GM04504 (cell line): ENCODE data around the gene HLA-DPB1.
"Not testable (repeated sequence)": the region's sequence is repeated elsewhere in the genome, so short reads cannot be mapped to it uniquely, and the experiment has no call there.

ENCODE experiments used
- DNase-seq: peaks from one replicate; pipeline ENCODE4 v3.0.0-alpha.2; 2012; ENCODE audit warnings: low read depth

The HLA-DPB1 gene

DNA sequence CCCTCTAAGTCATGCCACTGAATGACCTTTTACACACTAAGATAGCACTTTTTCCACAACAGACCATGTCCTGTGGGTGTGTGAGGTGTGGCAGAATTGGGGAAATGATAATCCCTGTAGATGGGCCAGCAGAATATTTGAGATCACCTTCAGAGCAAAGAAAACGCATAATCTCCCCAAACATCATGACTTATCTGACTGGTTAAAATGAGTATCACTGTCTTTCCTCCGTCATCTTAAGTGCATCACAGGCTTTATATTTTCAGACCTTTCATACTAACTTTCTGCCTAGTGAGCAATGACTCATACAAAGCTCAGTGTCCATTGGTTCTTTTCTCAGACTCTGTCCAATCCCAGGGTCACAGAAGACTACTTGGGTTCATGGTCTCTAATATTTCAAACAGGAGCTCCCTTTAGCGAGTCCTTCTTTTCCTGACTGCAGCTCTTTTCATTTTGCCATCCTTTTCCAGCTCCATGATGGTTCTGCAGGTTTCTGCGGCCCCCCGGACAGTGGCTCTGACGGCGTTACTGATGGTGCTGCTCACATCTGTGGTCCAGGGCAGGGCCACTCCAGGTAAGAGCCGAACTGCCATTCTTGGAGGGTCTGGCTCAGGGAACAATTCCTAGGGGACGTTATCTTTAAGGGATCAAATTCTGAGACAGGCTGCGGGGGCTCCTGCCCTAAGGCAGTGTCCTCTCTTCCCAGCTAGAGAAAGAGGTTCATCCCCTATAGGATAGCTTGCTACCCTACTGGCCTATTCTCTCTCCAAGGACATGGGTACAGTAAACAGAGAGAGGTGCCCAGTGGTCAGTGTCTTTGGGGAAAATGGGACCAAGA lies at the start of gene HLA-DPB1:
Gene HLA-DPB1, plus strand, starts transcription at position 423 of the 838 bp plus-strand sequence. Its CDS starts 52 bp downstream, at position 475.
- no peak for DNase-seq

- no peak for DNase-seq
Measured at GRCh38 chr6:33028220-33028849, 47.5 kb upstream of the HLA-DPB1 start.

- DNase-seq: no peak
Measured at GRCh38 chr6:33029328-33030184, 46.2 kb upstream of the HLA-DPB1 start.

GRCh38 chr6:33030245-33030644 lies 45.5 kb upstream of the HLA-DPB1 start:
- DNase-seq: no peak

GRCh38 chr6:33034554-33034953 lies 41.2 kb upstream of the HLA-DPB1 start:
- no peak for DNase-seq

DNA sequence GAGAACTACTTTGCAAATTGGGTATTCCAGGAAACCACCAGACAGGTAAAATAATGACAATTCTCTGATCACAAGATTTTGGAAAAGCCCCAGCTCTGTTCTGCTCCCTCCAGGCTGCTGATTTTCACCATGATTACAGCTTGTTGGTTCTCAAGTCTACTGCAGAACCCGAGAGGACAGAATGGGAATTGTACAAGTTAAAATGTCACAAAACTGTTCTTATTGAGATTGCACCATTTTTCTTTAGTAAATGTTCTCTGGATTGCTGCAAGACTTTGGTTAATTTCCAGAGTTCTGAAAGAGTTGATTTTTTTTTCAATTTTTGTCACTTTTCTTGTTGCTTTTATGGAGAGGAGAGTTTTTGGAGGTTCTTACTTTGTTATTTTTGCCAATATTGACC lies 39.3 kb upstream of the HLA-DPB1 start:
- DNase-seq: no peak

DNA sequence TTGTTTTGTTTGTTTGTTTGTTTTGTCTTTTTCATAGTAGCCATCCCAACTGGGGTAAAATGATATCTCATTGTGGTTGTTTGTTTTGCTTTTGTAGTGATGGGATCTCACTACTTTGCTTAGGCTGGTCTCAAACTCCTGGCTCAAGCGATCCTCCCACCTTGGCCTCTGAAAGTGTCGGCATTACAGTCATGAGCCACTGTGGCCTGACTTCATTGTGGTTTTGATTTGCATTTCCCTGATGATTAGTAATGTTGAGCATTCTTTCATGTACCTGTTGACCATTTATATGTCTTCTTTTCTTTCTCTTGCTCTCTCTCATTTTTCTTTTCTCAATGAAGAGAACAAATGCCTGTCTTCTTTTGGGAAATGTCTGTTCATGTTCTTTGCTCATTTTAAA lies 35.6 kb upstream of the HLA-DPB1 start:
- no peak for DNase-seq

DNA sequence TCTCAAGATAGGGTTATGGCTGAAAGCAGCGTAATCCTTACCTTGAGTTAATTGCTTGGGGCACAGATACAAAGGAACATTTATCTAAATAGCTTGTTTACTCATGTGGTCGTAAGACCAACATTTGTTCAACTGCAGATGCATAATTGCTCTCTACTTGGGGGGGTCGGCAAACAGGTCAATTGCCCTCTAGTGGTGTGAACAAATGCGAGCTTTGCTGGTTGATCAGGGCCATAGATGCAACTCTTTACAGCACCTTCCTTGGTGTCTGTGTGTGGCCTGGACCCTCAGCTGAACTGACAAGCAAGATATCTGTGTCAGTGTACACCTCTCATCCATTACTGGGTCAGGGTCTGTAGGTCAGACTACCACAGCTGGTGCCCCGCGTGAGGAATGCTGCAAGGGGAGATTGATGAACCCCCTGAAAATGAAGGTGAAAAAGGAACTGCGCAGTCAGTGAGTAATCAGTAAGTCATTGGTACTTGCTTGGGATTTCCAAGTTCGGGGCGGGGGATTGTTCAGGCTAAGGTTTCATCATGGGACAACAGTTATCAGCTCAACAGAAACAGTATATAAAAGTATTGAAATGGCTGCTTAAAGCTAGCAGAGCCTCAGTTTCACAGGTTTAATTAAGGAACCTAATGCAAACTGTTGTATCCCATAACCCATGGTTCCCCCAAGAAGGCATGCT lies 26.3 kb upstream of the HLA-DPB1 start:
- DNase-seq: no peak

DNA sequence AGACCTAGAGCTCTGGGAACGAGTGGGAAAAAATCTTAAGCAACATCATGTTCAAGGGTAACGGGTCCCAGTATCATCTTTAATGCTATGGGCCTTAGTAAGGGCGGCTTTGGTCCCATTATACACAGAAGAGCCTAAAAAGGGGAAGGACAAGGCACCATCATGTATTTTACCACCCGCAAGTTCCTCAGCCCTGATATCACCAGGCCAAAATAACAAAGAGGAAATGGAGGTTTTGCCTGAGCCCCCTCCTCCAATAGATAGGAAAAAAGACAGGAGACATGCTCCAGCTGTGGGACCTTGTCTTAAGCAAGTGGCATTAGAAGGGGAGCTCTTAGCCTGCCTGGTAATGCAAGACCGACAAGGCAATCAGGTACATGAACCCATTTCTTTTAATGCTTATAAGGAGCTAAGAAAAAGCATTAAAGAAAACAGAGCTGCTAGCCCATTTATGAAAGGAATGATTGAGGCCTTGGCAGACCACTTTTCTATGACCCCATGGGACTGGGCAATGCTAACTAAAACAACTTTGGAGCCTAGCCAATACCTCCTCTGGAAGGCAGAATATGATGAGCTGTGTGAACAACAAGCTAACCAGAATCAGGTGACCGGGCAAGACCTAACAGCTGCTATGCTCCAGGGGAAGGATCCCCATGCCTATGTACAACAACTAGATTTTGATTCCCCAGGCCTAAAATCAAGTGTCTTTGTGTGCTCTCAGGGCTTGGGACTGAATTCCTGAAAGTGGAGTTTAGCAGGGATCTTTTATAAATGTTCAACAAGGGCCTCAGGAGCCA lies 25.6 kb upstream of the HLA-DPB1 start:
- no peak for DNase-seq

GRCh38 chr6:33052627-33053026 lies 23.2 kb upstream of the HLA-DPB1 start:
- DNase-seq: no peak

- DNase-seq: no peak
Measured at GRCh38 chr6:33053230-33053629, 22.6 kb upstream of the HLA-DPB1 start.

DNA sequence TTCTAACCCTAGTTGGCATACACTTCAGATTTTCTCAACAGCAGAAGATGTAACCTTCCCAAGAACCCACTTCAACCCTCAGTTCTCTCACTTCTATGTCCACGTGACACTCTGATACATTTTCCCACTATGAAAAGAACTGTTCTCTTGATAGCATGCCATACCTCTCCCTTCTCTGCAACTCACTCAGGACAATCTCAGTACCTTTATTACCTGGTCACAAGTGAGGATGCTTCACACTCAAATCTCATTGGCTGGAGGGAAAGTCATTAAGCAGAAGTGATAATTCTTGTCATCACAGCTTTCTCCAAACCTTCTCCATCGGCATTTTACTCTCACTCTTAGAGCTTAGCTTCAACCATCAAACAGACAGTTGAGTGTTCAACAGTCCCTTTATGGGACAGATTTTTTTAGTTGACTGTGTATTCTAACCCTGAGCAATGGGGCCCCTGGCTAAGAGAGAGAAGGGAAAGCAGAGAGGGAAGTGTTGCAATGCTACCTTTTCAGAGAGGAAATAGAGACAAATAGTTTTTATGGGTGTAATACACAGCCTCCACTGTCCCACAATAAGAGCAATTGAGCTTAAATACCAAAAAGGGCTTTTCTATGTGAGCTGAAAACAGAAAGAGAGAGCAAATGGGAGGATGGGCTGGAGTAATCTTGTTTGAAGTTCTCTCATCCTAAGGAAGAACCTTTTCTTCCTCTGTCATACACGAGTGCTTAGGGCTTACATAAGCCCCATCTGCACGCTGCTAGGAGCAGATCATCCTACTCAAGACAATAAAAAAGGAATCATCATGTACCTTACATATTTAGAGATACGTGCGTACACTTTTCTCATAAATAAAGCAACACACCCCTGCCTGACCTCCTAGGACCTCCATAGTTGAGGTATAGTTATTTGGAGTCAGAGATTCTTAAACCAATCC lies 18.3 kb upstream of the HLA-DPB1 start:
- DNase-seq: no peak

- no peak for DNase-seq
Measured at GRCh38 chr6:33061987-33062386, 13.8 kb upstream of the HLA-DPB1 start.

GRCh38 chr6:33063435-33063834 lies 12.4 kb upstream of the HLA-DPB1 start:
- DNase-seq: not testable (repeated sequence)

- no peak for DNase-seq
Measured at GRCh38 chr6:33064723-33065122, 11.1 kb upstream of the HLA-DPB1 start.

DNA sequence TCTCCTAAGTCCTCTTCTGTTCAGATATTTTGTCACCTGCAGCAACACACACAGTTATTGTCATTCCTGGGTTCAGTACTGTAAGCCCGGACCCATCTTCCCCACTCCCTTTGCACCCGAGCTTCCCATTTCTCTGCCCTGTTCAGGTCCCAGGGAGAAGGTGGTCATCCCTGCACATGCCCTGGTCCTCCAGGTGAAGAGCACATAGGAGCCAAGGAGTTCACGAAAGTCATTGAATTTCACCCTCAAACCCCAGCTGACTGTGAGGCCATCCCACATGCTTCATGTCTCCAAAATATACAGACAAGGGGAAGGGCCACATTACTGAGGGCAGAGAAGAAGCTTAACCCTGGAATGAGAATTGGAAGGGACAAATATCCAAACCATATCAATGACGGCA lies 10.5 kb upstream of the HLA-DPB1 start:
- DNase-seq: no peak

GRCh38 chr6:33066917-33067521 lies 8.8 kb upstream of the HLA-DPB1 start:
- no peak for DNase-seq

GRCh38 chr6:33069021-33069738 lies 6.6 kb upstream of the HLA-DPB1 start:
- DNase-seq: no peak

- no peak for DNase-seq
Measured at GRCh38 chr6:33070909-33071308, 4.9 kb upstream of the HLA-DPB1 start.
